ENCODE data around the gene ARMC9.

The ARMC9 gene

DNA sequence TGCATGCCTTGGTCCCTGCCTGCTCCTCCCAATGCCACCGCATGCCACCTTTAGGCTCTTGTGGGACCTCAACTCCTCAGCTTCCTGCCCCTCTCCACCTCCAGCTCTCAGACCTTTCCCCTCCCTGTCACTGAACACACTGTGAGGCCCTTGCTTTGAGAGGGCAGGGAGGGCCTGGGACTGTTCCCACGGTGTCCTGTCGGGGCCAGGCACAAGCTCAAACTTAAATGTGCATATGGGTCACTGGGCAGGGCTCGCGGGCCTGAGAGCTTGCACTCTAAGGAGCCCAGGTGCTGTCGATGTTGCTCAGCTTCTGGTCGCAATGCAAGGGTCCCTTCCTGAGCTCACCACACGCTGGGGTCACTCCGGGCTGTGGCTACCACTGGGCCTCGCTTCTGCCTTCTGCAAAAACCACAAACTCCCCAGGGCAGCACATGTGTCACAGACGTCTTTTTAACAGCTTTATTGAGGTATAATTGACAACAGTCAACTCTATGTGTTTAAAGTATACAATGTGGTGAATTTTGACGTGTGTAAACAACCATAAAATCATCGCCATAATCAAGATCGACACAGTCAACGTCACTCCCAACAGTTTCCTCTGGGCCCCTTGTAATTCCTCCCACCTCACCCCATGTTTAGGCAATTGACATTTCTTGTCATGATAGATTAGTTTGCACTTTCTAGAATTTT, 185.1 kb downstream of the ARMC9 start:
- no peak for DNase-seq (ENCODE audit: low read depth)

GRCh38 chr2:231384109-231384435, 185.6 kb downstream of the ARMC9 start:
- no peak for DNase-seq (ENCODE audit: low read depth)

DNA sequence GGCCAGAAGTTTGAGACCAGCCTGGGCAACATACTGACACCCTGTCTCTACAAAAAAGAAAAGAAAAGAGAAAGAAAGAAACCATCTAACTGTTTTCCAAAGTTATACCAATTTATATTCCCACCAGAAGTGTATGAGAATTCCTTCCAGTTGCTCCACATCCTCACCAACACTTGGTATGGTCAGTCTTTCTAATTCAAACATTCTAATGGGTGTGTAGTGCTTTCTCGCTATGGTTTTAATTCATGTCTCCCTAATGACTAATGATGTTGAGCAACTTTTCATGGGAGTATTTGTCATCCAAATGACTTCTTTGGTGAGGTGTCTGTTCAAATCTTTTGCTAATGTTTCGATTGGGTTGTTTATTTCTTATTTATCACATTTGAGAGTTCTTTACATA, 186.5 kb downstream of the ARMC9 start:
- DNase-seq (ENCODE audit: low read depth) = no peak

DNA sequence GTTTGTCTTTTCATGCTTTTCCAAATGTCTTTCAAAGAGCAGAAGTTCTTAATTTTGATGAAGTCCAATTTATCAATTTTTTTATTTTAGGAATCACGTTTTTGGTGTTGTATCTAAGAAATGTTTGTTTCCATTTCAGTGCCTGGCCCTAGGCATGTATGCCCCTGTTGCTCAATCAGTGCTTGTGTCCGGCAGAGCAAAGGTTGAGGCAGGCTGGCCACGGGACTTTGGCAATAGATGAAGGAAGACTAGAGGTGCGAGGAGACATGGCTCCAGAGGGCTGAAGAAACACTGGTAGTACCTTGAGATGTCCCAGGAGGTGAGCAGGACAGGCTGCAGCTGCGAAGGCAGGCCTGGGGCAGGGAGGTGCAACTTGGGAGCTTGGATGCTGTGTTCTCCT, 187.0 kb downstream of the ARMC9 start:
- no peak for DNase-seq (ENCODE audit: low read depth)

- DNase-seq (ENCODE audit: low read depth) = no peak
These were observed 188.0 kb downstream of the ARMC9 start for GRCh38 chr2:231386446-231386845.

- DNase-seq (ENCODE audit: low read depth) = no peak
These were observed 189.7 kb downstream of the ARMC9 start for GRCh38 chr2:231387904-231388724.

DNA sequence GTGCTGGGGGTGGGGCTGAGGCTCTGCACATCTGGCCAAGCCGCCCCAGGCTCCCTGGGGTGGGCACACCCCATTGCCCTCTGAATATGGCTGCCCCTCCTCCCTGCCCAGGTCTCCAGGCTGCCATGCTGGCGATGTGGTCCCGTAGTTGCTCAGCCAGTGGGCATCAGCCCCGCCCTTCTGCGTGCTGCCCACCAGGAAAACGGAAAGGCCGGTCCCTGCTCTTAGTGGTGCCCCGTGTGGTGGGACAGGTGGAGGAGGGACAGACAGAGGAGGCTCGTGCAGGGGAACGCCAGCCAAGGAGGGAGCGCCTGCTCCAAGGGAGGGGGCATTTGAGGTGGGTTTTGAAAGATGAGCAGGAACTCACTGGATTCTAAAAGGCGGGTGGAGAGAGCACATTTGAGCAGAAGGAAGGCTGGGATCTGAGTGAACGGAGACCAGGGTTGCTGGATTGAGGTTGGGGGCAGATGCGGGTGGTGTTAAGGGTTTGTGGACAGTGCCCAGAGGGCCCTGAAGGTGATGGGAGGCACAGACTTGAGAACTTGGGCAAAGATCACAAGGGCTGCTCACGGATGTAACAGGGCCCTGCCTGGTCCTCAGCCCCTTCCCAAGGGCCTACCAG, 190.4 kb downstream of the ARMC9 start:
- no peak for DNase-seq (ENCODE audit: low read depth)

DNA sequence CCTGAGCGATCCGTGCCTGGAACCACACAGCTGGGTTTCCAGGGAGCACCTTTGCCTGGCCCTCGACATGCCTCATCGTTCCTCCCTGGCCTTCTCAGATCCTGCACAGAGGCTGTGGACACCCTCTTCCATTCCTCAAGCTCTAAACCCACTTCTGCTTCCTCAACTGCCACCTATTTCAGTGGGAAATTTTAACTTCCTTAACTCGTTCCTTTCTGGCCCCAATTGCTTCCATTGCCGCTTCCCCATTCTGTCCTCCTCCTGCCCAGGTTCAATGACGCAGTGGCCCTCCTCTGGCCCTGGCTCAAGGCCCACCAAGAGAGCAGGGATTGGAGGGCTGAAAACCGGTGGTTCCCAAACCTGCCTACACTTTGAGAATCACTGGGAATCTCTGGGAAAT, 192.2 kb downstream of the ARMC9 start:
- DNase-seq (ENCODE audit: low read depth) = no peak

GRCh38 chr2:231391981-231392380, 193.6 kb downstream of the ARMC9 start:
- DNase-seq (ENCODE audit: low read depth) = no peak

- no peak for DNase-seq (ENCODE audit: low read depth)
These were observed 194.2 kb downstream of the ARMC9 start for GRCh38 chr2:231392431-231393148.

DNA sequence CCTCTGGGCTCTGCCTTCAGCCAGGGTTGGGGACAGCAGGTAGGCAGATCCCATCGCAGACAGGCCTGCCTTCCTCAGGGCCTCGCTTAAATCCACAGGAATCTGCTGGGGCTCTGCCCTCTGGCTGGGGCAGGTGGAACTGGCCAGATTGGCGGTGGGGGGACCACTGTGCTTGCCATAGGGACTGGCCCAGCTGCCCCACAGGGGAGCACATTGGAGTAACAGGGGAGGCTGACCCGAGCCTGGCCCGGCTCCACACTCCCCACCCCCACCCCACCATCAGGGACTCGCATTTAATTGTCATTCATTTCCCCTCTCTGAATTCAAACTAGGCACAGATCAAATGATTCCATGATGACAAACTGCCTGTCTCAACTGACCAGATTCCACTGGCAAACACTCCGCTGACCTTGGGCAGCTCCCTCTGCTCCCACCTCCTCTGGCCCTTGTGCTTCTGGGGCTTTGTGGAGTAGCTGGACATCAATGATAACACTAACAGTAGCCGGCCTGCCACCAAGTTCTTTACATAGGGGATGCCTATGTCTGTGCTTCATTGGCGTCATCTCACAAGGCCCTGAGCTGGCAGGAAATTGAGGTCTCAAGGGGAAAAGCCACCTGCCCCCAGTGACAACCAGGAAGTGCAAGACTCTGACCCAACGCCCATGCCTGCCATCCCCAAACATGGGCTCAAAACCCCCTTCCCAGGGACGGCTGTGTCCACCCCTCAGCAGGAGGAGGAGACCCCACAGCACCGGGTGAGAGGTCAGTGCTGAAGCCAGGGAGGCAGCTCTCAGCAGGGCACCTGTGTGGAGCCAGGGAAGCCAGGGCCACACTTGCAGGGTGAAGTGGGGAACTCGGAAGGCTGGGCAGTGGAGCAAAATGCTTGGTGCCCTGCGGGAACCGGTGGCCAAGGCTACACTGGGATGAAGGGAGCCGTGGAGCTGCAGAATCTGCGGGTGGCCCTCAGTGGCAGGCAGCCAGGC, 195.0 kb downstream of the ARMC9 start:
- no peak for DNase-seq (ENCODE audit: low read depth)

DNA sequence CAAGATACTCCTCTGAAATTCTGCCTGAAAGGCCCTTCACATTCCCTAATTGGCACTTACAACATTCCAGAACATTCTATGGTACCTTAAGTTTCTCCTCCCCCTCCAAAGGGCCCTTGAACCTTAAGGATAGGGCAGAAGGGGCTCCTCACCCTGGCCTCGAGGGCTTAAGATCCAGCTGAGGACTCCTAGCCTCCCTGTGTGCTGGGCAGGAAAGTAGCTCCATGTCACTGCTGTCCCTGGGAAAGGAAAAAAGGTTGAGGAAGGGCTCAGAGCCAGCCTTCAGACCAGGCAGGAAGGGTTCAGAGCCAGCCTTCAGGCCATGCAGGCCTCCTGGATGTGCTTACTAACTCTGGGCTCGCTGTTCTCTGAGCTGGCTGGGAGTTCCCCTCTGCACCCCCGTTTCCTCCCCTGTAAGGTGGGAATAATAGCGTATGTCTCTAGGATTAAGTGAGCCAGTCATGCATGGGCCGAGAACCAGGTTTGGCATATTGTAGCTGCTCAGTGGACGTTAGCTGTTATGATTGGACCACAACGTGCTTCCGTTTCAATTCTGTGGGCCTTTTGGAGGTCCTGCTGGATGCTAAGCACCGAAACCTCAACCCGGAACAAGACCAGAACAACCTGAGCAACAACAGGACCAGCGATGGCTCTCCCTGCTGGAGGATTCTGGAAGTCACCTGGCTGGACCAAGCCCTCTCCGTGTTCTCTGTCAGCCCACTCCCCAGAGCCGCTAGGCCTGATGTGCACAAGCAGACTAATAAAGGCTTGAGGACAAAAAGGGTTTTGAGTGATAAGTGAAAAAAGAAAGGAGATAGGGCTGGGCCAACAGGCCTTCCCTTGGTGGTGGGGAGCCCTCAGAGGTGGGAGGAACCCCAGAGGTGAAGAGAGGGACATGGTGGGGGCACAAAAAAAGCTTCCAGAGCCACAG, 196.0 kb downstream of the ARMC9 start:
- no peak for DNase-seq (ENCODE audit: low read depth)

DNA sequence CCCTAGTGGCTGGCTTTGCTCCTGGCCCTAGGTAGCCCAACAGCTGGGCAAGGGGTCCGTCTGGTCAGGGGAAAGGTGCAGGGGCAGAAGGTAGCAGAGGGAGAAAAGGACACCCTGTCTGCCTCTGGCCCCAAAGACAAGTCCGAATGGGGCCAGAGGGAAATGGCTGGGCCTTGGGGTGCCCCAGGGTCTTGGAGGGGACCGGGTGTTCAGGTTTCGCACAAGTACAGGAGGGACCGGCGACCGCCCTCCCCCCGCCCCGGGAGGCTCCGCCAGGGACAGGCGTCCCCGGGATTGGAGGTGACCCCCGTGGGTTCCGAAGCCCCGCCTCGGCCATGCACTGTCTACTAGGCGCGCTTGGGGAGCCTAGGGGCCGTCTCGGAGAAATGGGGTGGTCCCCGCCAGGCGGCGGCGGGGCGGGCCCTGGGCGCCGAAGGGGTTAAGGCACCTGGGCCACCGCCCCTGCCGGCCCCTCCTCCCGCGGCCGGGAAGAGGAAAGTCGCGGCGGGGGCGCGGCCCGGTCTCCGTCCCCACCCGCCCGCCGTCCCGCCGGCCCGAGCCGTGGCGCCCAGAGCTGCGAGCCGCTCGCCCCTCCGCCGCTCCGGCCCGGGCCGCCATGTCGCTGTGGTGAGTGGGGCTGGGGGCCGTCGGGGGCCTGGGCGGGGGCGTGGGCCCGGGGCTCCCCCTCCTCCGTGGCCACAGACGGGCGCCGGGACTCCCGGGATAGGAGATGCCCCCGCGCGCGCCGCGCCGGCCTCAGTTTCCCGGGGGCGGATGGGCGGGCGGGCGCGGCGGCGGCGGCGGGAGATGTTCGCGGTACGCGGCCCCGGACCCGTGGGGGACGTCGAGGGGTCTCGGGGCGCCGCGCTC, 197.0 kb downstream of the ARMC9 start, which contains the start of gene B3GNT7:
Gene B3GNT7 (plus strand): TSS at position 523 of the 870 bp plus-strand sequence. CDS start 94 bp downstream, at position 617.
- no peak for DNase-seq (ENCODE audit: low read depth)

DNA sequence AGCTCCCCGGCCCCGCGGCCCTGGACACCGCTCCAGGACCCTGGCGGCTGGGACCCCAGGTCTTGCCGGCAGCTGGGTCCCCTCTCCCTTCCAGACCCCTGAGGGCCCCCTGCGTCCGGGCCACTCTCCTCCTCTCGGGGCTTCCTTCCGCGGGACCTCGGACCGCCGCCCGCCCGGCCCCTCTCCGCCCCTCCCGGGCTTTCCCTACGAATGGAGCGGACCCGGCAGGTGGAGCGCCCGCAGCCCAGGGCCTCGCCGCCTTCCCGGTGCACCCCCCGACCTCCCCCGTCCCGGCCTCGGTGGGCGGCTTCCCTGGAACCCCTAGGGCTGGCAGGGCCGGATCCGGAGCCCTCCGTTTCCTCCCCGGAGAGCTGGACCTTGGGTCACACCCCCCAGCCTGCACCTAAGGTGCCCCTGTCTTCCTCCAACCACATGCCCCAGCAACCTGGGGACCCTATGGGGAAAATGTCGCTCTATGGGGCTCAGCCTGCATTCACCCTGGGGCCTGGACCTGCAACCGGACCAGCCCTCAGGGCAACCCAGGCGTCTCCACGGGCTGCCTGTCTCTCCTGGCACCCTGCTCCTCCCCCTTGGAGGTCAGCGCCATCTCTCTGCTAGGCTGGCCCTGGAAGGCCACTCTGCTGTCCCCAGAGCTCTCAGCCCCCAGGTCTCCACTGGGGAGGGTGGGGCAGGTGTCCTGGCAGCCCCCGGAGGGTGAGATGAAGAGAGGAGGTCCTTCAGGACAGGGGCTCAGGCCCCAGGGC, 197.8 kb downstream of the ARMC9 start:
- no peak for DNase-seq (ENCODE audit: low read depth)

DNA sequence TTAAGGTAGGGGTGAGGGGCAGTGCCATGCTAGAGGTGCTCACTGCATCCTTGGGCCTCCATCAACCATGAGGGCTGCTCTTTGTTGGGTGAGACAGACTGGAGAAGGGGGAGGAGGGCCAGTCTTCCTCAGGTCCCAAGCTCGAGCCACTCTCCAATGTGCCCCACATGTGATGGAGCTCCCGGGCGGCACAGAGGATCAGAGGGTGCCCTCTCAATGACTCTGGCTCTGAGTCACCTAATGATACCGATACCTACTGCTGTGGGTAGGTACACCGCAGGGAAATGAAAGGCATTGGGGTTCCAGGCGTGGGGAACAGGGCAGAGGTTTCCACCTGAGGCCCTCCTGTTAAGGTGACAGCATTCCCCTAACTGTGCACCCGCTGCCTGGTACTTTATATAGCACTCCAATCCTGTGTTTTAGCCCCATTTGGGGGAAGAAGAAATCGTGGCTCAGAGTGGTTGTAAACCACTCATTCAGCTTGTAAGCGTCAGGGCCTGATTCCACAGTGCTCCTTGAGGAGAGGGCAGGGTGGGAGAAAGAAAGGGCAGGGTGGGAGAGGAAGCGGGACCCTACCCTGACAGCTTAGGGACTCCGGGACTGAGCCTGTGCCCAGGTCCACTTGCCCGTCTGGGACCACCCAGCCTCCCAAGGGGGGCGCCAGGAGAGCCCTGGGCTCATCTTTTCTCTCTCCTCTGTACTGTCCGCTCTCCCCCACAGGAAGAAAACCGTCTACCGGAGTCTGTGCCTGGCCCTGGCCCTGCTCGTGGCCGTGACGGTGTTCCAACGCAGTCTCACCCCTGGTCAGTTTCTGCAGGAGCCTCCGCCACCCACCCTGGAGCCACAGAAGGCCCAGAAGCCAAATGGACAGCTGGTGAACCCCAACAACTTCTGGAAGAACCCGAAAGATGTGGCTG, 198.8 kb downstream of the ARMC9 start:
- no peak for DNase-seq (ENCODE audit: low read depth)

DNA sequence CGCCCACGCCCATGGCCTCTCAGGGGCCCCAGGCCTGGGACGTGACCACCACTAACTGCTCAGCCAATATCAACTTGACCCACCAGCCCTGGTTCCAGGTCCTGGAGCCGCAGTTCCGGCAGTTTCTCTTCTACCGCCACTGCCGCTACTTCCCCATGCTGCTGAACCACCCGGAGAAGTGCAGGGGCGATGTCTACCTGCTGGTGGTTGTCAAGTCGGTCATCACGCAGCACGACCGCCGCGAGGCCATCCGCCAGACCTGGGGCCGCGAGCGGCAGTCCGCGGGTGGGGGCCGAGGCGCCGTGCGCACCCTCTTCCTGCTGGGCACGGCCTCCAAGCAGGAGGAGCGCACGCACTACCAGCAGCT, 199.5 kb downstream of the ARMC9 start:
- no peak for DNase-seq (ENCODE audit: low read depth)

GRCh38 chr2:231398585-231398984, 200.2 kb downstream of the ARMC9 start:
- DNase-seq (ENCODE audit: low read depth) = no peak
